Activated naive CD4-positive, alpha-beta T cell (primary cell): ENCODE data around the gene ADCY10.
"Not testable (repeated sequence)": the region's sequence is repeated elsewhere in the genome, so short reads cannot be mapped to it uniquely, and the experiment has no call there.

Source experiments
- DNase-seq, 4 experiments: peaks; one replicate each; lab custom pipeline; 2025; lab: John Stamatoyannopoulos, UW

ADCY10 gene

GRCh38 chr1:167854184-167854583 is 59.8 kb downstream of the ADCY10 start:
- DNase-seq: no peak

GRCh38 chr1:167849666-167850065 is 64.3 kb downstream of the ADCY10 start:
- no peak for DNase-seq

GRCh38 chr1:167842872-167843271 is 71.1 kb downstream of the ADCY10 start:
- DNase-seq: no peak

GRCh38 chr1:167841530-167841929 is 72.4 kb downstream of the ADCY10 start:
- no peak for DNase-seq

GRCh38 chr1:167839009-167839408 is 74.9 kb downstream of the ADCY10 start:
- DNase-seq: no peak

GRCh38 chr1:167837326-167837725 is 76.6 kb downstream of the ADCY10 start:
- no peak for DNase-seq

GRCh38 chr1:167836197-167836596 is 77.7 kb downstream of the ADCY10 start:
- no peak for DNase-seq

- no peak for DNase-seq
Measured at GRCh38 chr1:167833904-167834303, 80.0 kb downstream of the ADCY10 start.

- DNase-seq: no peak
Measured at GRCh38 chr1:167832693-167833092, 81.2 kb downstream of the ADCY10 start.

- not testable (repeated sequence) for DNase-seq
Measured at GRCh38 chr1:167830668-167831067, 83.3 kb downstream of the ADCY10 start.

- no peak for DNase-seq
Measured at GRCh38 chr1:167829868-167830267, 84.1 kb downstream of the ADCY10 start.

- no peak for DNase-seq
Measured at GRCh38 chr1:167826127-167826526, 87.8 kb downstream of the ADCY10 start.

- no peak for DNase-seq
Measured at GRCh38 chr1:167825419-167826079, 88.4 kb downstream of the ADCY10 start.

GRCh38 chr1:167824163-167824794 is 89.7 kb downstream of the ADCY10 start:
- DNase-seq: no peak

- DNase-seq: no peak
Measured at GRCh38 chr1:167821969-167822685, 91.8 kb downstream of the ADCY10 start.

- DNase-seq: no peak
Measured at GRCh38 chr1:167821356-167821685, 92.6 kb downstream of the ADCY10 start.

GRCh38 chr1:167820684-167821355 is 93.1 kb downstream of the ADCY10 start:
- no peak for DNase-seq

- DNase-seq: no peak
Measured at GRCh38 chr1:167819849-167820683, 93.9 kb downstream of the ADCY10 start.

GRCh38 chr1:167815650-167816049 is 98.3 kb downstream of the ADCY10 start:
- DNase-seq: no peak

GRCh38 chr1:167812972-167813371 is 101.0 kb downstream of the ADCY10 start:
- DNase-seq: no peak

GRCh38 chr1:167808690-167809089 is 105.2 kb downstream of the ADCY10 start:
- no peak for DNase-seq

- DNase-seq: no peak
Measured at GRCh38 chr1:167808104-167808503, 105.8 kb downstream of the ADCY10 start.
